GM18505 (cell line): Measurements from ENCODE around the gene C2orf42.
"Not testable (repeated sequence)": the region's sequence is repeated elsewhere in the genome, so short reads cannot be mapped to it uniquely, and the experiment has no call there.

ENCODE experiments used
- ATAC-seq: cut with Tn5 transposase; IDR thresholded peaks from one replicate; pipeline ENCODE4 v1.9.1; 2021; ENCODE audit not compliant: unreplicated experiment
- POLR2A ChIP-seq: IDR thresholded peaks from 4 replicates; pipeline ENCODE4 v1.6.1; 2011; ENCODE audit warnings: borderline replicate concordance; ENCODE audit not compliant: insufficient read depth, insufficient read length; ENCODE audit errors: extremely low read depth

Gene C2orf42

GRCh38 chr2:70133127-70133452, 57.7 kb downstream of the C2orf42 start:
- ATAC-seq, result no peak
- no peak for TF ChIP-seq POLR2A

DNA sequence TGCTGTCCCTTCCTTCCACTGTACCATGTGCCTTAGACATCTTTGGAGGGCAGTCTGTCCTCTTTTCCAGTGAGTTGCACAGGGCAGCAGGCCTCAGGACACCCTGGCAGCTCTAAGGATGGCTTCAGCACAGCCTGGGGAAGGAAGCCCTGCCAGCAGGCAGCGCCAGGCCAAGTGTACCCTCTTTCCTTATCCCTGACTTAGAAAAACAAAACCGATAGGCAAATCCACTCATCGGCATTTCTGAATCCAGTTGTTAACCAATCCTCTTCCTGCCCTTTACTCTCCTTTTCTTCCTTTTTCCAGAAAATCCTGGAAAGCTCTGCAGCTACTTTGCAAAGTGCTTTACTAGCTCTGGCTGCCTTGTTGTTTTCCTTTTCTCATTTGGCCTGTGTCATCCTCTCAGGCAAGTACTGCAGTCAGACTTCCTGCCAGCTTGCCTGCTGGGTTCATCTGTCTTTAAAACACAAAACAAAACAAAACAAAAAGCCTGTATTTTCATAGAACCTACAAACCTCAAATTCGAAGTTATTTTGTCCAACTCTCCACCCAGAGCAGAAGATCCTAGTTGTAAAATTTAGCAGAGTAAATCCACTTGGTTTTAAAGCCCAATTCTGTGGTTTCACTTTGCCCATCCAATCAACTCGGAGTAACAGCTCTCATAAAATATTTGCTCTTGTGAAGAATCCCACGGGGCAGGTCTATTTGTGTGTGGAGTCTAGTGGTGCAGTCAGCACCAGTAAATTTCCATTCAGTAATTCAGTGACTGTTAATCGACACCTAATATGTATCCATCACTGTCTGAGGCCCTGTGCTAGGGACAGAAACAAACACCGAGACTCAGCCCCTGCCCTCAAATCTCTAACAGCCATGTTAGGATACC, 58.3 kb downstream of the C2orf42 start:
- ATAC-seq, result peak; percentile 38
- TF ChIP-seq POLR2A, result peak; percentile 54

DNA sequence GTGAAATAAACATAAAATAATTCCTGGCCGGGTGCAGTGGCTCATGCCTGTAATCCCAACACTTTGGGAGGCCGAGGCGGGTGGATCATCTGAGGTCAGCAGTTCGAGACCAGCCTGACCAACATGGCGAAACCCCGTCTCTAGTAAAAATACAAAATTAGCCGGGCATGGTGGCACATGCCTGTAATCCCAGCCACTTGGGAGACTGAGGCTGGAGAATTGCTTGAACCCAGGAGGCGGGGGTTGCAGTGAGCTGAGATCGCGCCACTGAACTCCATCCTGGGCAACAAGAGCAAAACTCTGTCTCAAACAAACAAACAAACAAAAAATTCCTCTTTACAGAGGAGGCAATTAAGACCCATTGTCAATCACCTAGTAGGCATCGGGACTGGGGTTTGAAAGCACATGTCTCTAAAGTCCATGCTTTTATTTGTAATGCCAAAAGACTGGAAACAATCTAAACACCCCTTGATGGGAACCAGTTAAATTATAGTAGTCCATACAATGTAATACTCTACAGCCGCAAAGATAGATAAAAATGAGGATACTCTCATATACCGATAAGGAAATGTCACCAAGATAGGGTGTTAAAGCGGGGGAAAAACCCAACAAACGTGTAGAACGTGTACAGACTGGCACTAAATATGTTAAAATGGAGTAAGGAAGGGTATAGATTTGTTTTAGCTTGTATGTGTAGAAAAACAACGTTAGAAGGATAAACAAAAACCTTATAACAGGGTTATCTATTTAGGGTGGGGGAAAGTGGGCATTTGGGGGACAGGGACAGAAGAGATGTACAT, 59.3 kb downstream of the C2orf42 start:
- ATAC-seq, result not testable (repeated sequence)

- no peak for TF ChIP-seq POLR2A
- no peak for ATAC-seq
Measured at GRCh38 chr2:70128005-70128404, 62.8 kb downstream of the C2orf42 start.

DNA sequence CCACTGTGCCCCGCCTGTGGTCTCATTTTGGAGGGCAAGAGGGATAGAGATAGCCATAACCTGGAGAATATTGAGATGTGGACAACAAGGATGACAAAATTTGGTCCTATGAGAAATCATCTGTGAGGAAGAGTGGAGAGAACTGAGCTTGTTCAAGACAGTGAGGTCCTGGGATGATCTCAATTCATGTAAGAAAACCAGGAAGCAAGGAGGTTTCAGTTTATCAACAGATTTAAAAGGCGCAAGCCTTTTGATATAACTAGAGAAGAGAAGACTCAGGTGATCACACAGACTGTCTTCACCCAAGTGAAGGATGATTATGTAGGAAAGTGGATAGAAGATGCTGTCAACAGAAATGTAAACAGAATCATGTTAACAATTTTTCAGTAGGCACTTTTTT, 64.4 kb downstream of the C2orf42 start:
- ATAC-seq, result no peak
- TF ChIP-seq POLR2A, result no peak

DNA sequence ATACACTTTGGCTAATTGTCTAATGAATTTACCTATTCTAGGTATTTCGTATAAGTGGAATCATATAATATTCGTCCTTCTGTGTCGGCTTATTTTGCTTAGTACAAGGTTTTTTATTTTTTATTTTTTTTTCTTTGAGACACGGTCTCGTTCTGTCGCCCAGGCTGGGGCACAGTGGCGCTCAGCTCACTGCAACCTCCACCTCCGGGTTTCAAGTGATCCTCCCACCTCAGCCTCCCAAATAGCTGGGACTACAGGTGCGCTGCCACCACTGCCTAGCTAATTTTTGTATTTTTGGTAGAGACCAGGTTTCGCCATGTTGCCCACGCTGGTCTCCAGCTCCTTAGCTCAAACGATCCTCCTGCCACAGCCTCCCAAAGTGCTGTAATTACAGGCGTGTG, 65.3 kb downstream of the C2orf42 start:
- ATAC-seq, result no peak
- TF ChIP-seq POLR2A, result no peak

DNA sequence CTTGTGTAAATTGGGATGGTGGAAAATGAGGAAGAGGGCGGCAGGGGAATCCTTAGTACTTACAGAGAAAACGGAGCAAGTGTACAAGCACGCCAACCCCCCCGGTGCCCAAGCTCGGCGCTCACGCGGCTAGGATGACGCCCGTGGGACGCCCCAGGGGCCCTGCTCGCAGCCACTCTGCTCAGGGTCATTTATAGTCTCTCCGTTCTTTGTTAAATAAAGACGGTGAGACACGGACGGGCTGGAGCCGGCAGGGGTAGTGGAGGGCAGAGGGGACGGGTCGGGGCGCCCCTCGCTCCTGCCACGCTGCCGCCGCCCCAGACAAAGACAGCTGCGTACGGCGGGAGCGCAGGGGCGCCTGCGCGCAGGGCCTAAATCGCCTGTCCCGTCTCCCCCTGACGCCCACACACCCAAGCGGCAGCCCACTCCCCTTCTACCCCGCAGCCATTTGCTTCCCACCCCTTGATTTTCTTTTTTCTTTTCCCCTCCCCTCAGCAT, 65.8 kb downstream of the C2orf42 start:
- TF ChIP-seq POLR2A, result peak; percentile 70
- ATAC-seq, result no peak

DNA sequence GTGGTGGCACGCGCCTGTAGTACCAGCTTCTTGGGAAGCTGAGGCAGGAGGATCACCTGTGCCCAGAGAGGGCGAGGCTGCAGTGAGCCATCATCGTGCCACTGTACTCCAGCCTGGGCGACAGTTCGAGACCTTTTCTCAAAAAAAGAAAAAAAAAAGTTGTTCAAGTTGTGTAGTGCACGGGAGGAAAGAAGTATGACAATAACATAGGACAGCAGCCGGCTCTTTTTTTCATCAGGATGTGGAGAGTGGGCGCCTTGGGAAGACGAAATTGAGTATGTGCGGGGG, 67.0 kb downstream of the C2orf42 start:
- no peak for ATAC-seq

GRCh38 chr2:70123051-70123828, 67.6 kb downstream of the C2orf42 start:
- no peak for TF ChIP-seq POLR2A
- no peak for ATAC-seq

More for the DNA sequence above, 67.0 kb downstream of the C2orf42 start:
- no peak for TF ChIP-seq POLR2A

GRCh38 chr2:70122470-70122869, 68.3 kb downstream of the C2orf42 start:
- no peak for ATAC-seq

DNA sequence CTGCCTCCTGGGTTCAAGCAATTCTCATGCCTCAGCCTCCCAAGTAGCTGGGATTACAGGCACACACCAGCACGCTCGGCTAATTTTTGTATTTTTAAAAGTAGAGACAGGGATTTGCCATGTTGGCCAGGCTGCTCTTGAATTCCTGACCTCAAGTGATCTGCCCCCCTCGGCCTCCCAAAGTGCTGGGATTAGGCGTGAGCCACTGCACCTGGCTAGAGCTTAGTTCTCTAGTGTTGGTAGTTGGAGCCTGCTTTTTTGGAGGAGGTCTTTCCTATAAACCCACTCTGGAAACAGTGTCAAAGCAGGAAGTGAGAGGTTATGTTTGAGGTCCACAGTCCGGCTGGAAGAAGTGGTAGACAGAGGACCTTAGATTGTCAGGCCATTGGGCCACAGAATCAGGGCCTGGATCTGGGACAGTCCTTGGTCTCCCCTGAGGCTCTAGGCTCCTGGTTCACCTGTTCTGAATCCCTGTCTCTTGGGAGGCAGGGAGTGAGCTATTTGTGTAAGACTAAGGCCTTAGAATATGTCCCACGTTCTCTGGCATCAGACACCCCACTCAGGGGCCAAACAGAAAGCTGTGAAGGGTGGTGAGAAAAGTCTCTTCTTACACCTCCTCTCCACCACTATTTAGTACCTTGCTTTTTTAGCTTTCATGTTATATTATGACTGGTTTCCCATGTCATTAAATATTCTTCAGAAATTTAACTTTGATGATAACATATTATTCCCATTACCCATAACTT, 69.0 kb downstream of the C2orf42 start:
- TF ChIP-seq POLR2A, result peak; percentile 41
- no peak for ATAC-seq

More at GRCh38 chr2:70122470-70122869, 68.3 kb downstream of the C2orf42 start:
- no peak for TF ChIP-seq POLR2A

DNA sequence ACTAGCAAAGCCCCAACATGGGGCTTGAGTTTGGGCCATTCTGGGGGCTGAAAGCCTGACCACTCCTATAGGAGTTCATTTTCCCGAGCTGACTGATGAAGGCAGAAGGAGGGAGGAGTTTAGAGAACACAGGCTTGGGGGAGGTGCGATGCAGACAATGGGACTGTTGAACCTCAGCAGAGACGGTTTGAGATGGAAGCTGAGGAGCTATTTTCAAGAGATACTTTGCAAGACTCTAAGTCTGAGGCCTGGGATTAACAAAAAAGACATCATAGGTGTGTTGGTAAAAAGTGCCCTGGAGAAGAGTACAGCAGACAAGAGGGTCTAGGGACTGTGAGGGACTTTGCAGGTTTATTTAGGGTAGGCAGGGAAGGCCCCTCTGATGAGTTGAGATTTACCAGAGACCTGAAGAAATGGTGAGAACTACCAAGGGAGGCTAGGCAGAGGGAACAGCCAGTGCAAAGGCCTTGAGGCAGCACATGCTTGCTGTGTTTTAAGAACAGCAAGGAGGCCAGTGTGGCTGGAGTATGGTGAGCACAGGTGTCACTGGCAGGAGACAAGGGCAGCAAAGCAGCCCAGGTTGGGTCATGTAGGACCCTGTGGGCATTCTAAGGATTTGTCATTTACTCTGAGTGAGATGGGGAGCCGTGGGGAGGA, 71.9 kb downstream of the C2orf42 start:
- ATAC-seq, result no peak
- TF ChIP-seq POLR2A, result no peak
